GM19193 (cell line): ENCODE measurements around the gene IFI6.
A peak's percentile ranks its signal among the peaks of the same experiment; 100 is the strongest.

Experiments used
- POLR2A ChIP-seq: IDR thresholded peaks from 4 replicates; pipeline ENCODE4 v1.6.1; 2011; ENCODE audit not compliant: insufficient read depth, insufficient read length; ENCODE audit errors: extremely low read depth

The IFI6 gene

DNA sequence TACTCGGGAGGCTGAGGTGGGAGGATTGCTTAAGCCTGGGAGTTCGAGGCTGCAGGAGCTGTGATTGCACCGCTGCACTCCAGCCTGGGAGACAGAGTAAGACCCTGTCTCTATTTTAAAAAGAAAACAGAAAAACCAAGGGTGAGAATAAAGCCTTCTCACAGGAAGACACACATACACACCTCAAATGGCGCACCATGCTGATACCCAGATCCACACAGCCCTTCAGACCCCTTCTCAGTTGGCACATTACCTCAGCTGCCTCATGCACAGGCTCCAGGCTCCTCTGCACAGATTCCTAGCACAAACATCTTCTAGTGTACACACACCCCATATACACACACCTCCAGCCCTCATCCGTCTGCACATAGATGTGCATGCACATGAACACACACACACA lies 44.9 kb downstream of the IFI6 start:
- TF ChIP-seq POLR2A: no peak

DNA sequence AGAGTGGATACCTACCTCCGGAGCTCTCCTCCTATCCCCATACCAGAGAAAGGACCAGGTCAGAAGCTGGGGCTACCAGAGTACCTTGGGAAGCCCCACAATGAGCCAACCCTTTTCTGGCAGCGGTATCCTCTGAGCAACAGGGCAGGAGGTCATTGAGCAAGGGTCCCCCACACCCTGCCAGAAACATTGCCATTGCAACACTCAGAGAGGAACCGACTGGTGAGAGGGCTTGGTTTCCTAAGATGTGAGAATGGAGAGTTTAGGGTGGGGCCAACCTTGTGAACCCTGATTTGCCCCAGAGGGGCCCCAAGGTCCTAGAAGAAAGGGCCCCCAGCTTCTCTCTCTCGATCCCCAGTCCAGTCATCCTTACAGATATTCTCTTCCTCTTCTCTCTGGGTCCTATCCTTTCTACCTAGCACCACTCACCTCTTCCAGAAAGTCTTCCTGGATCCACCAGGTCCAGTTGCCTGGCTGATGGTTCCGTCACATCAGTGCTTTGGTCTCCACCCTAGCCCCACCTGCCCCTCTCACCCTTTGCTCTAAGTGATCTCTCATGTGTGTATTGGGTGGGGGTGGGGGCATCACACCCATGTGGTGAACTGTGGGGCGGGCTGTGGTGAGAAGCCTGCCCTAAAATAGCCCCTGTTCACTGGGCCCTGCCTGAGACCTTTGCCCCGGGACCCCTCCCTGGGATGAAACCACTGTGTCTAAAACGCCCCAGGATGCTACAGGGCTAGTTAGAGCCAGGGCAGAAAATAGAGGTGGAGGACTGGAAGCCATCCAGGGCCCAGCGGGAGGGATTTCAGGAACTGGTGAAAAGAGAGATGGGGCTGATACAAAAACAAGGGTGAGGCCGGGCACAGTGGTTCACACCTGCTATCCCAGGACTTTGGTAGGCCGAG lies 45.7 kb downstream of the IFI6 start:
- peak; percentile 76 for TF ChIP-seq POLR2A

DNA sequence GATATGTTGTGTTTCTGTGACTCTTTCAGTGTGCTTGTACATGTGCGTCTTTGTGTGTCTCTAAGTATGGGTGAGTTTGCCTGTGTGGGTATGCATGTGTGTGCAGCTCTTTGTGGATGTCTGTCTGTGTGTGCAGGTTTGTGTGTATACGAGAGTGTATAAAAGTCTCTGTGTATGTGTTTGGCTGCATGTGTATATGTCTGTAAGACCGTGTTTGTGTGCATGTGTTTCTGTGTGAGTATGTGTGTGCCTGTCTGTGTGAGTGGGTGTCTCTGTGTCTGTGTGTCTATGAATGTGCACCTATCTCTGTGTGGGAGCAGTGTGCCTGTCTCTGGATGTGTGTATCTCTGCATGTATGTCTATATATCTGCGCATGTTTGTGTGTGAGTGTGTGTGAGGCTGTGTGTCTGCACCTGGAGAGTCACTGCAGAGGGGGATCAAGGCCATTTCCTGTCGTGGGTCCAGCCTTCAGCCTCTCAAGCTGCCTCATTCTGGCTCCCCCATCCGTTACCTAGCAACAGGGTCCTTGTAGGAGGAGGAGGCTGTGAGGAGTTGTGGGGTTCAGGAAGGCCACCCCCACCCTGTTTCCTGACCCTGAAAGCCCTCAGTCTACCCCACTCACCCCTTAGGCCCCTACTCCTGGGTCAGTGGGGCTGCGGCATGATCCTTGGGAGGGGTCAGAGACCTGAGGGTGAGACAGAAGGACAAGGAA lies 47.4 kb downstream of the IFI6 start:
- no peak for TF ChIP-seq POLR2A

DNA sequence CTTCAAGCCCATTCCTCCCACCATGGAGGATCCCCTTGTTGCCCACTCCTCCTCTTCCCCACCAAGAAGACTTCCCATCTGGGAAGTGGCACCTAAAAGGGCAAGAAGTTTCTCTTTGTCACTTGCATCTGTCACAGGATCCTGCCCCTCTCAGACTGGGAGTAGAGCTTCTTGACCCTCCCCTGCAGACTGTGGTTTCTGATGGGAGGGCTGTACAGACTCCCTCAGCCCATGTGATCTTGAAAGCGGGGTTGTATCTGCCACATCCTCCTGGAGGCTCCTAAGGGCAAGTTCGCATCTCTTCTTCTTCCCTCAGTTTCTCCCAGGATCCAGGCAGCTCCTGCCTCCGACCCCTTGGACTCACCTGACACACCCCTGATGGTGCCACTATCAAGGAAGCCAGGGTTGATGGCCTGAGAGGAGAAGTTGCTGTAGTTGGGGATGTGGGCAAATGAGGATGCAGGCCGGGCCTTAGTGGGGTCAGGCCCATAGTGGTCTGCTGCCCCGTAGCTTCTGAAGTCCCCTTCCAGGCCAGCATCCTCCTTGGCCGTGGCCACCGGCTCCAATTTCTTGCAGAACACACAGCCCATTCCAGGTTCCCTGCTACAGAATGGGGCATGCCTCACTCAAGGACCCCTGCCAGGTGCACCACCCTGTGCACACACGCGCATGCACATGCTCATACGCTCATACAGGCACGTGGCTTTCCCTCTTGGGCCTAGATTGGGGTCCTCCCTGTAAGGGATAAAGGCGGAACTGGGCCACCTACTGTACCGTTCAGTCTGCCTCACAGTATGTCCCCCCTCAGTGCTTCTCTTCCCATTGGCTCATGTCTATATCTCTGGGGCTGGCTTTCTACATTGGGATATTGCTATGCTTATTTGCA lies 48.4 kb downstream of the IFI6 start:
- TF ChIP-seq POLR2A: peak; percentile 34

DNA sequence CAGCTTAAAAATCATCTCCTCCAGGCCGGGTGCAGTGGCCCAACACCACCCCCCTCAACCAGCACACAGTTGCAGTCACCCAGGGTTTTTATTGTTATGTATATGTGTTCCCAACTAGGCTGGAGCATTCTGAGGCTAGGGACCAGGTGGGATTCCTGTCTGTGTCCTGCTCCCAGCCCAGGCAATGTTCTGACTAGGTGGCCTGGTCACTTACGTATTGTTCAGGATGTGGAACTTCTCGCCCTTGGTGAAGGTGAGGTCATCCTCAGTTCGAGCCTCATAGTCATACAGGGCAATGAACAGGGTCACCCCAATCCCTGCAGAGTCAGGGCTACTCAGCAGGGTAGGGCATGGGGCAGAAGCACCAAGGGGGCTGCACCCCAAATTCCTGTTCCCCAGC lies 49.2 kb downstream of the IFI6 start:
- TF ChIP-seq POLR2A: no peak

DNA sequence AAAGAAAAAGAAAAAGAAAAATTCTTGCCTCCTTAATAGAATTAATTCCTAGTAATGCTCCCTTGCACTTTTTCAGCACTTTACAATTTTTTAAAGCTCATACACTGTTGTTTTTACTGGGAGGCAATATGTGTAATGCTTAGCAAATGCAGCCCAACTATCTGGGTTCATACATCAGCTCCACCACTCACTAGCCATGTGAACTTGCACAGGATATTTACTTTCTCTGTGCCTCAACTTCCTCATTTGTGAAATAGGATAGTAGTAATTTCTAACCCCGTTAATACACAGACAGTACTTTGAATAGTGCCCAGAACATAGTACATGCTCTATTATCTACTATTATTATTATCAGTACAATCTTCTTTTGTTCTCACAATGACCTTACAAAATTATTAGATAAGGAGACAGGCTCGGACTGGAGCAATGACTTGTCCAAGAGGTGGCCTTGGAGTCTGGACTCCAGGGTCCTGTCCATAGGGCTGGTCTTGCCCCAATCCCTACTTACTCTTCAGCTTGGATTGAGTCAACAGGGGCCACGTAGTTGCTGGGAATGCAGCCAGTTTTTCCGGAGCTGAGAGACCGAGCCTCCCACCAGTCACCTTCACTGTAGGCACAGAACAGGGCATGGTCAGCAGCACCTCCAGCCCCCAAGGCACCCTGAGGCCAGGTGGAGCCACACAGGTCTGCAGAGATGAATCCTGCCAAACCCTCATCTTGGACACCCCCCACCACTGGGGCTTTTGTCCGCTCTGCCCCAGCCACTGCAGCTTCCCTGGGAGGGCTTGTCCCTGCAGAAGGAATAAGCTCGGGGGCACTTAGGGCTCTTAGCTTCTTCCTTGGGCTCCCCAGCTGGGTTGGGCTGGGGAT lies 50.7 kb downstream of the IFI6 start:
- TF ChIP-seq POLR2A: no peak

DNA sequence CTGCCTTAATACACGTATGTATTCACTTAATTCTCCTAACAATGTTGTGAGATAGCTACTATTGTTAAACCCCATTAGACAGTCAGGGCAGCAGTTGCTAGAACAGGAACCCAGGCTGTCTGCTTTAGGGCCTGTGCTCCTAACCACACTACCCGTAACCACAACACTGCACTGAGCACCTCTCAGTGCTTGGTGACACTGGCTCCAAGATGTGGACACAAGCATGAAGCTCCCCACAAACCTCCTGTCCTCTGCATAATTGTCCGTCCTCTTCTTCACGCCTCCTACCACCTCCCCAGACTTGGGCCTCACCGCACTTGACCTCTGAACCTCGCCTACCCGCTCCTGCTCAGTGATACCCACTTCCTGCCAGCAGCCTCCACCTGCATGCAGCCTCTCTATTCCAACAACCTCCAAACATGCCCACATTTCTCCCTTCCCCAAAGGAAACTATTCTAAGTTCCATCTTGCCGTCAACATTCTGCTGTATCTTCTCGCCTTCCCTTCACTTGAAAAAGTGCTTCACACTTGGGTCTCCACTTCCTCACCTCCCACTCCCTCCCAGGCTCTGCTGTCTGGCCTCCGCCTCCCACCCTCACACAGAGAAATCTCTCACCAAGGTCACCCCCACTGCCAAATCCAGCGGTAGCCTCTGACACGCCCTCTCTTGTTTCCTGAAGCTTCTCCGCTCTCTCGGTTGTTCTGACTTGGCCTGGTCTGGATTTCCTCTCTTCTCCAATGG lies 53.5 kb downstream of the IFI6 start:
- TF ChIP-seq POLR2A: no peak

DNA sequence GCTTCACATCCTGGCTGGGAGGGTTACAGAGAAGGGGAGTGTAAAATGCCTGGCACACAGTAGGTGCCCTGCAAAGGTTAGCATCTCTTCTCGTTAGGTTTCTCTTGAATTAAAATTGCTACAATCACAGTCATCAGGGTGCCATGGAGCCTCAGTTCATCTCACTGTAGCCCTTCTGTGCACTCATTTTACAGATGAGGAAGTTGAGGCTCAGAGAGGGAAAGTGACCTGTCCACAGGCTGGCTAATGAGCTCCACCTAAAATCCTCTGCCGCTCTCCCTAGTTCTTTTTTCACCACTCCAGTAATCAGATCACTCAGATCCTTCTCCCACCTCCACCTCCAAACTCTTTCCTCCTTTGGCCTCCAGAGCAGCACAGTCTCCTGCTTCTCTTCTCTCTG lies 54.6 kb downstream of the IFI6 start:
- no peak for TF ChIP-seq POLR2A

DNA sequence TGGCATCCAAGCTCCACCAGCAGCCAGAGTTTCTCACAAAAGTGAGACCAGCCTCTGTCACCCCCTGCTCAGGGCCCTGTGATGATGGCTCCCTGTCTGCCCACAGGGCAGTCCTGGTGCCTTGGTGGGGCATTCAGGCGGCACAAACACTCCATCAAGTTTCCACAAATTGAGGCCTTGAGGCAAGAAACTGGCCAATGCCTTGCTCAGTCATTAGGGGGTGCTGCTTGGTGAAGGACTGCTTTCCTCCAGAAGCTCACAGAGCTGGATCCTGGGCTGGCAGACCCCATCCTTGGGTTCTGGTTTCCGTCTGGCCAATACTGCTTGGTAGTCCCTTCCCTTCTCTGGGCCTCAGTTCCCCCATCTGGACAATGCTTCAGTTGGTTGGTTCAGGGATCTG lies 55.6 kb downstream of the IFI6 start:
- no peak for TF ChIP-seq POLR2A
